ENCODE results near the gene CDH3.

CDH3 gene

GRCh38 chr16:68652659-68653058 lies 7.5 kb downstream of the CDH3 start:
- DNase-seq, result no peak

- DNase-seq, result no peak
Measured at GRCh38 chr16:68655806-68656205, 10.7 kb downstream of the CDH3 start.

GRCh38 chr16:68656751-68657150 lies 11.6 kb downstream of the CDH3 start:
- DNase-seq, result no peak

GRCh38 chr16:68658341-68658973 lies 13.3 kb downstream of the CDH3 start:
- no peak for DNase-seq

GRCh38 chr16:68658974-68659360 lies 13.9 kb downstream of the CDH3 start:
- no peak for DNase-seq

- DNase-seq, result no peak
Measured at GRCh38 chr16:68659412-68660358, 14.6 kb downstream of the CDH3 start.

GRCh38 chr16:68660359-68660795 lies 15.3 kb downstream of the CDH3 start:
- DNase-seq, result no peak

- no peak for DNase-seq
Measured at GRCh38 chr16:68662035-68662434, 16.9 kb downstream of the CDH3 start.

- no peak for DNase-seq
Measured at GRCh38 chr16:68664297-68664696, 19.2 kb downstream of the CDH3 start.

- DNase-seq, result no peak
Measured at GRCh38 chr16:68665501-68665900, 20.4 kb downstream of the CDH3 start.

- DNase-seq, result no peak
Measured at GRCh38 chr16:68668266-68668665, 23.2 kb downstream of the CDH3 start.

GRCh38 chr16:68676113-68676860 lies 31.2 kb downstream of the CDH3 start:
- no peak for DNase-seq

- no peak for DNase-seq
Measured at GRCh38 chr16:68681038-68681437, 35.9 kb downstream of the CDH3 start.

- DNase-seq, result no peak
Measured at GRCh38 chr16:68685685-68686478, 40.8 kb downstream of the CDH3 start.

GRCh38 chr16:68686905-68687304 lies 41.8 kb downstream of the CDH3 start:
- no peak for DNase-seq

GRCh38 chr16:68689921-68690320 lies 44.8 kb downstream of the CDH3 start:
- DNase-seq, result no peak

GRCh38 chr16:68695575-68695974 lies 50.5 kb downstream of the CDH3 start:
- DNase-seq, result no peak

- peak; percentile 1 for DNase-seq
Measured at GRCh38 chr16:68696514-68696913, 51.4 kb downstream of the CDH3 start.

GRCh38 chr16:68698091-68698490 lies 53.0 kb downstream of the CDH3 start:
- DNase-seq, result no peak

- DNase-seq, result no peak
Measured at GRCh38 chr16:68700120-68700519, 55.0 kb downstream of the CDH3 start.

- DNase-seq, result no peak
Measured at GRCh38 chr16:68700831-68701230, 55.7 kb downstream of the CDH3 start.

- DNase-seq, result peak; percentile 58
Measured at GRCh38 chr16:68704232-68704867, 59.2 kb downstream of the CDH3 start.
